NCI-H226 (cell line): ENCODE data around the gene LTBP4.
"Not testable (repeated sequence)": the region's sequence is repeated elsewhere in the genome, so short reads cannot be mapped to it uniquely, and the experiment has no call there.

Experiments
- DNase-seq: peaks from one replicate; pipeline ENCODE4 v3.0.0-alpha.2; 2015

LTBP4 gene

DNA sequence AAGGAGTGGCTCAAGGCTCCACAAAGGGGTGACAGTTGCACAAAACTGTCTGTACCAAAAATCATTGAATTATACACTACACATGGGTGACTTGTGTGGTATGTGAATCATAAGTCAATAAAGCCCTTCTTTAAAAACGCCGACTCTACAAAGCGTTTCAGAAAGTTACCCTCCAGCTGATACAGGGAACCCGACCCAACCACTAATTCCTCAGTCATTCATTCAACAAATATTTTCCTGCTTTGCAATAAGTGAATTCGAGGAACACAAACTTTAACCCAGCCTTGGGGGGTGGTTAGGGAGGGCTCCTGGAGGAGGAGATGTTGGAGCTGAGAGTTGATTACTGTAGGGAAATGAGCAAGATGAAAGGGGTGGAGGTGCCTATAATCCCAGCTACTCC is 32.0 kb downstream of the LTBP4 start:
- DNase-seq = no peak

DNA sequence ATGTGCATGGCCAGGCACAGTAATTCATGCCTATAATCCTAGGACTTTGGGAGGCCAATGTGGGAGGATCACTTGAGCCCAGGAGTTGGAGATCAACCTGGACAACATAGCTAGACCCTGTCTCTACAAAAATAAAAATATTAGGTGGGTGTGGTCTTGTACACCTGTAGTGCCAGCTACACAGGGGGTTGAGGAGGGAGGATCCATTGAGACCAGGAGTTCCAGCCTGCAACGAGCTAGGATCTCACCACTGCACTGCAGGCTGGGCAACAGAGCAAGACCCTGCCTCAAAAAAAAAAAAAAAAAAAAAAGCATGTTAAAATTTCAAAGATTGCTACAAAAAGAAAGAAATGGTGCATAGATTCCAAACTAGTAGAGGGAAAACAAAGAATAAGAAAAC is 37.2 kb downstream of the LTBP4 start:
- DNase-seq = no peak

DNA sequence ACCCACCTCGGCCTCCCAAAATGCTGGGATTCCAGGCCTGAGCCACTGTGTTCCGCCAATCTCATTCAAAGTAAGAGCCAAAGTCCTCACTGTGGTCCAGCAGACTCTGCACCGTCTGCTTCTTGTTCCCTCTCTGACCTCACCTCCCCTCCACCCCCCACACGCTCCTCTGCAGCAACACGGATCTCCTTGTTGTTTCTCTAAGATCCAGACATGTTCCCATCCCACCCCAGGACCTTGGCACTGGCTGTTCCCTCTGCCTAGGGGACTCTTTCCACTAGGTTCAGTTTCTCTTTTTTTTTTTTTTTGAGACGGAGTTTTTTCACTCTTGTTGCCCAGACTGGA is 38.4 kb downstream of the LTBP4 start:
- DNase-seq = no peak

DNA sequence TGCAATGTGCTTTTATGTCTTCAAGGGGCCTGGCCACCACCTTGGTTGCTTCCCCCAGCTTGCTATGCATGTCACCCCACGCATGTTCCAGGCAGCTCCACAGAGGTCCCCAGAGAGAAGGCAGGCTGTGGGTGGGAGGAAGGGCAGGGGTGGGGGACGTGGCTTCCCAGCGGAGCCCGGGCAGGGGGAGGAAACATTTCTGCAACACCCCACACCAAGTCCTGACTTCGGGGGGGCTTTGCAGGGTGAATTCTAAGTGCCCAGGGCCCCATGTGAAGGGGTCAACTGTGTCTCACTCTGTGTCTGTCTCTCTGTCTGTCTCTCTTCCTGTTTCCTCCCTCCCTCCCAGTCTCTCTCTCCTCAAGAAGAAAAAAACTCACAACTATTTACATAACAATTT is 39.6 kb downstream of the LTBP4 start:
- DNase-seq = no peak

GRCh38 chr19:40641281-40641680 is 40.1 kb downstream of the LTBP4 start:
- DNase-seq = no peak

DNA sequence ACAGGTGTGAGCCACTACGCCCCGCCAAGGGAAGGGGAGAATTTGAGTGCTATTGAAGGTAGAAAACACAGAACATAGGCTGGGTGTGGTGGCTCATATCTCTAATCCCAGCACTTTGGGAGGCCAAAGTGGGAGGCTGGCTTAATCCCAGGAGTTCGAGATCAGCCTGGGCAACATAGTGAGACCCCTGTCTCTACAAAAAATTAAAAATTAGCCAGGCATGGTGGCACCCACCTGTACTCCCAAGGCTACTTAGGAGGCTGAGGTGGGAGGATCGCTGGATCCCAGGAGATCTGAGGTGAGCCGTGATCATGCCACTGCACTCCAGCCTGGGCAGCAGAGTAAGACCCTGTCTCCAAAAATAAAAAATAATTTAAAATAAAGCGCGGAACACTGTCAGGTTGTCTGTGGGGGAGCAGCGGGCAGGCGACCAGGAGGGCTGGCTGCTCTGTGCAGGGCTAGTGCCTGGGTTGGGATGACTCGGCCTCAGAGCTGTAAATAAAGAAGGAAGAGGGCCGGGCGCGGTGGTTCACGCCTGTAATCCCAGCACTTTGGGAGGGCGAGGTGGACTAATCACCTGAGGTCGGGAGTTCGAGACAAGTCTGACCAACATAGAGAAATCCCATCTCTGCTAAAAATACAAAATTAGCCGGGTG is 41.0 kb downstream of the LTBP4 start:
- DNase-seq = no peak

DNA sequence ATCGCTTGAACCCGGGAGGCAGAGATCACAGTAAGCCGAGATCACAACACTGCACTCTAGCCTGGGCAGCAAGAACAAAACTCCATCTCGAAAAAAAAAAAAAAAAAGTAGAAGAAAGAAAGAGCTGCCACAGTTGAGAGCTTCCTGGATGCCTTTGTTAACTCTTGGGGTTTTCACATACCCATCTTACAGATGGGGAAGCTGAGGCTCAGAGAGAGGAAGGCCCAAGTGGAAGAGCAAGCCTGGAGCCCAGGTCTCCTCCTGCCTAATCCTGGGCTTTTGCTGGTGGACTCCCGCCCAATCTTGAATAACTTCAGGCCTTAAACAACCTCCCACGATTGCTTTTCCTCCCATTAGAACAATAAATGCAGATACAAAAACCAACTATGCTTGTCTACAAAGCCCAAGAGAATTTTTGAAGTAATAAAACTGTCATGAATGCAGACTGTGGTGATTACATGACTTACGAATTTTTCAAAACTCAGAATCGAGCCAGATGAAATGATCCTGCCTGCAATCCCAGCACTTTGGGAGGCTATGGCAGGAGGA is 41.7 kb downstream of the LTBP4 start:
- no peak for DNase-seq

DNA sequence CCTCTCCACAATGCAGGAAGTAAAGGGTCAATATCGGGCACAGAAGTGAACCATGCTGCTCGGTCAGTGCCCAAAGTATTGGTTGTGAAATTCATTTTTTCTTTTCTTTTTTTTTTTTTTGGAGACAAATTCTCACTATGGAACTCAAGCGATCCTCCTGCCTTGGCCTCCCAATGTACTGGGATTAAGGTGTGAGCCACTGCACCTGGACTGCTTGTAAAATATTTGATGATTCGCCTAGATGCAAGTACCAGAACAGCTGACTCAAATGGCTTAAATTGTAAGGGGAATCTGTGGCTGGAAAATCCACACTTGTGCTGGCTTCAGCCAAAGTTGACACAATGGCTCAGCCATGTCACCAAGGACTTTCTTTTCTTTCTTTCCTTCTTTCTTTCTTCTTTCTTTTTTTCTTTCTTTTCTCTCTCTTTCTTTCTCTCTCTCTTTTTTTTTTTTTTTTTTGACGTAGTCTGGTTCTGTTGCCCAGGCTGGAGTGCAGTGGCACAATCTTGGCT is 45.6 kb downstream of the LTBP4 start:
- no peak for DNase-seq

GRCh38 chr19:40649903-40650675 is 48.9 kb downstream of the LTBP4 start:
- DNase-seq = not testable (repeated sequence)

GRCh38 chr19:40650749-40651305 is 49.7 kb downstream of the LTBP4 start:
- no peak for DNase-seq

DNA sequence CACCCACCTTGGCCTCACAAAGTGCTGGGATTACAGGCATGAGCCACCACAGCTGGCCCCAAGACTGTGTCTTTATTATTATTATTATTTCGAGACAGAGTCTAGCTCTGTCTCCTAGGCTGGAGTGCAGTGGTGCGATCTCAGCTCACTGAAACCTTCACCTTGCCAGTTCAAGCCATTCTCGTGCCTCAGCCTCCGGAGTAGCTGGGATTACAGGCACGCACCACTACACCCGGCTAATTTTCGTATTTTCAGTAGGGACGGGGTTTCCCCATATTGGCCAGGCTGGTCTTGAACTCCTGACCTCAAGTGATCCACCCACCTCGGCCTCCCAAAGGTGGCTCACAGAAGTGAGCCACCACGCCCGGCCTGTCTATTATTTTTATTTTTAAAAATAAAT is 51.1 kb downstream of the LTBP4 start:
- DNase-seq = not testable (repeated sequence)

GRCh38 chr19:40655684-40656083 is 54.5 kb downstream of the LTBP4 start:
- not testable (repeated sequence) for DNase-seq

DNA sequence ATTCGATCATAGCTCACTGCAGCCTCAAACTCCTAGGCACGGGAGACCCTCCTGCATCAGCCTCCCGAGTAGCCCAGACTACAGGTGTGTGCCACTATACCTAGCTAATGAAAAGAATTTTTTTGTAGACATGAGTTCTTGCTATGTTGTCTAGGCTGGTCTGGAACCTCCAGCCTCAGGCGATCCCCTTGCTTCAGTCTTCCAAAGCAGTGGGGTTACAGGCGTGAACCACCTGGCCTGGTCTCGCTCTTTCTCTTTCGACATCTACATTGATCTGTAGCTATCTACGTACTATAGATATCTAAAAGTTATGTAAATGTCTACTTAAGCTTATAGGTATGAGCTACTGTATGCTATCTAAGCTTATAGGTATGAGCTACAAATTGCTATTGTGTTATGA is 56.9 kb downstream of the LTBP4 start:
- DNase-seq = no peak

GRCh38 chr19:40659116-40659515 is 57.9 kb downstream of the LTBP4 start:
- DNase-seq = no peak

DNA sequence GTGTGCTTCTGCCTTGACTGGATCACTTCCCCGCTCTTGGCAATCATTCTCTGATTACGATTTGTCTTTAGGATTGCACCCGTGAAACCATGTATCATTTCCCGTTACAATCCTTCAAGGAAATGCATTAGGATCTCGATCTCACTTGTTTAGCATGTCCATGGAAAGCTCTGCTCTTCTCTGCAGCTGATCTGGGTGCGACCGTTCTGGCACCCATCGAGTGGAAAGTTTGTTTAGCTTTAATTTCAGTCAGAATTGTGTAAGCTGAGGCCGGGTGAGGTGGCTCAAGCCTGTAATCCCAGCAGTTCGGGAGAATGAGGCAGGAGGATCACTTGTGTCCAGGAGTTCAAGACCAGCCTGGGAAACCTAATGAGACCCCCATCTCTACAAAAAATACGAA is 58.4 kb downstream of the LTBP4 start:
- DNase-seq = no peak

DNA sequence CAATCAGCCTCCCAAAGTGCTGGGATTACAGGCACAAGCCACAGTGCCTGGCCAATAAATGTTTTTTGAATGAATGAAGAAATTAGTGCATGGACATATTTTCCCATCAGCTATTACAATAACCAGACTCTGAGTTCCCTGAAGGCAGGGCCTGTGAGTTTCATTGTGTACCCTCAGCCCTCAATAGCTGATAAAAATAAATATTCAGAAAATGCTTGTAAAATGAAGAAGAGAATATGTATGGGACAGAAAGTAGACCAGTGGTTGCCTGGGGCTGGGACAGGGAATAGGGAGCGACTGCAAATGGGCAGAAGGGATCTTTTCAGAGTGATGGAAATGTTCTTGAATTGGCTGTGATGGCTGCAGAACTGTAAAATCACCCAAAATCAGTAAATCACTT is 60.4 kb downstream of the LTBP4 start:
- no peak for DNase-seq

DNA sequence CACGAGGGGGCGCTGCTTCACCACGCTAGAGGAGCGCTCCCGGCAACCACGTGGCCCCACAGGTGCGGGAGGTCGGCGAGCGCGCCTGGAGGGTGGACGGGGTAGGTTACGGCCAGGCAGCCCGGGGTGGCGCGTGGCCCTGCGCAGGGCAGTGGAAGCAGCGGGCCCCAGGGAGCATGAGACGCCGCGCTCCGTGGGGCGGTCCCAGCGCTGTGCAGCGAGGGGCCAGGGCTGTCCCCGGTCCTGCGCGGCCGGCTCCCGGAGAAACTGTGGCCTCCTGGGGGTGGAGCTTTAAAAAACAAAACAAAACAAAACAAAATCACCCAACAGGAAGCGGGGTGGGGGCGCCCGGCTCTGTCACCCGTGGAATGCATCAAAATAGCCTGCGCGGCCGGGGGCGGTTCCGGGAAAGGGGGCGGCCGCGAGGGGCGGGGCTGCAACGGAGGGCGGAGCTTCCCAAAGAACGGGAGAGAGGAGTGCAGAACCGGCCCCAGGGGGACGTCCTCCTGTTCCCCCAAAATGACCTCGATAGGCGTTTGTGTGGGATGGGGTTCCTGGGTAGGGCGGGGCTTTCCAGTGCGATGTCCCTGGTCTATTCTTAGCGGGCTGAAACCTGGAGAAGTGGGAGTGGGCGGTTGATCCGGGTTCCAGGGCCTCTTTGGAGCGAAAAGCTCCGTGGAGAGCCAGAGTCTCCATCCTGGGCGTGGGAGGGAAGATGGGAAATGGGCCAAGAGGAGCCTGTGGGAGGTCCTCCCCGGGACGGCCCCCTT is 61.9 kb downstream of the LTBP4 start:
- peak; percentile 91 for DNase-seq

GRCh38 chr19:40663695-40664692 is 62.8 kb downstream of the LTBP4 start:
- DNase-seq = peak; percentile 36

DNA sequence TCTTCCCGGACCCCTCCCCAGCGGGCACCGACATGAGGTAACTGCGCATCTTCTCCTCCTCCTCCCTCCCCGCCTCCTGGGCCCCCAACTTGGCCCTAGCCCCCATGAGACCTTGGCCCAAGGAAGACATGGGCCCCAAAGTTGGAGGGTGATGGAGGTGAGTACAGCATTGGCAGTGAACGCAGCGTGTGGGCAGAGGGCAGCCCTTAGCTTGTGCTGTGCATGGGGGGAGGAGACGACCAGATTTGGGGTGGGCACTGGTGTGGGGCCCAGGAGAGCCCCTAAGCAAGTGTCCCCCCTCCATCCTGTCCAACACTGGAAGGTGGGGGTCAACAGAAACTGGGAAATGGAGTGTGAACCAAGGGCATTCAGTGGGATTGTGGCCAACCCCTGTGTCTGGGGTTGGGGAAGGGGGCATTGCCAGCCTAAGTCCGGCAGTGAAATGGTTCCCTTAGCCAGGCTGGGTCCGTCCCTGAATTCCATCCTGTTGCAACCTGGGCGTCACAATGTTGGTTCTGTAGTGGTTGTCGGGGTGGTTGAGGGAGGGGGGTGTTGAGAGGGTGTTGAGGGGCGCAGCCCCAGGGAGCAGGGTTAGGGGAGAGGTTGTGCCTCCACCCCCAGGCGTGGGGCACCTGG is 65.8 kb downstream of the LTBP4 start:
- no peak for DNase-seq

DNA sequence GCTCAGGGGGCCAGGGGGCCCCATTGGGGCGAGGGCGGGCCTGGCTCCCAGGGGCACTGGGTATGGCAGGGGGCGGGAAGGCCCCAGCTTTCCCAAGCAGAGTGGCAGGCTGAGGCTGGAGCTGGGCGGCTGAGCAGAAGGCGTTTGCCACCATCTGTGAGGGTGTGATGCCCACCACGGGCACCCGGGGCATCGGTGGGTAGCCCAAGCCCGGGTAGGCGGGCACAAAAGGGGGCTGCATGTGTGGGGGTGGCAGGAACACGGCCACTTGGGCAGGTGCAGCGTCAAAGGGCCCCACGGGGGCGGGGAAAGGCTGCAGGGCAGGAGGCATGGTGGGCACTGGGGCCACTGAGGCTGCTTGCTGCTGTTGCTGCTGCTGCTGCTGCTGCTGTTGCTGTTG is 66.4 kb downstream of the LTBP4 start:
- no peak for DNase-seq

DNA sequence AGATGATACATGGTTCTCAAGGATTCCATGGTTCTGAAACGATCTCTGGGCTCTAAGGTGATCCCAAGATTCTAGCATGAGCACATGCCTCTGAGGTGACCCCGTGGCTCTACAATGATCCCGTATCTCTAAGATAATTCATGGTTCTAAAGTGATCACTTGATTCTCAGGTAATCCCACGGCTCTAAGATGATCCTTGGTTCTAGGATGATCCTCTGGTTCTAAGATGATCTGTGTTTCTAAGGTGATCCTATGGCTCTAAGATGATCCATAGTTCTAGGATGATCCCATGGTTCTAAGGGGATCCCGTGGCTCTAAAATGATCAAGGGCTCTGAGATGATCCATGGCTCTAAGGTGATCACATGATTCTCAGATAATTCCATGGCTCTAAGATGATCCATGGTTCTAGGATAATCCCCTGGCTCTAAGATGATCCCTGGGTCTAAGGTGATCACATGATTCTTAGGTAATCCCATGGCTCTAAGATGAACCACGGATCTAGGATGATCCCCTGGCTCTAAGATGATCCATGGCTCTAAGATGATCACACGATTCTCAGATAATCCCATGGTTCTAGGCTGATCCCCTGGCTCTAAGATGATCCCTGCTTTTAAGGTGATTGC is 67.9 kb downstream of the LTBP4 start:
- DNase-seq = no peak
